GM19035 (cell line): ENCODE data around the gene TTC23.

Experiments used
- ATAC-seq: cut with Tn5 transposase; IDR thresholded peaks from one replicate; pipeline ENCODE4 v1.9.1; 2021; ENCODE audit not compliant: unreplicated experiment

TTC23 gene

DNA sequence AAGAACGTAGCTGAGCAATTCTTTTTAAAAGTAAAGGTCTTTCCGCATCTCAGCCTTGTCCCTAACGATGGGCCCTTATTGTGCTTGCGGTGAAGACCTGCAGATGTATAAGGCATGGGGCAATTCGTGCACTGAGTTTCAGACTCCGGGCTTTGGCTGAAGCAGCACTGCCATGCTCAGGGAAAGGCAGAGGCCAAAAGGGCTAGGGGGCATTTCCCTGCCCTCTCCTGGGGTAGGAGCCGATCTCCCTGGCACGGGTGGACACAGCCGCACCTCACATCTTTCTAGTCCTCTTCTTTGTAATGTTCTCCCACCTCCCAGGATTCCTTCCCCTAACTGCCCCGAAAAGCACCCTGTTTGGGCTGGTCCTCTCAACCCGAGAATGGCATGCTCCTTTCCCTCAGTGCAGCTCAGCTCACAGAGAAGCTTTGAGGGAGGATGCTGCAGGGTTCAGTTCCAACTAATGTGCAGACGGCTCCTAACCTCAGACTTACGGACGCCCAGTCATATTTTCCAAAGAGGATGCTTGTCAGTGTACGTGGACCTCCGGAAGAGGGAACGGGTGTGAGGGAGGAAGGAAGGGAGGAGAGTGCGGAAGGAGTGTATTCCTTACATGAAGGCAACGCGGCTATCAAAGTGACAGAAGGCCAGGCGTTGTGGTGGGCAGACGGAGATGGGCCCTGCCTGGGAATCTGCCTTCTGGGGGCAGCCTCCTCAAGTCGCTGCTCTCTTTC, 83.3 kb downstream of the TTC23 start:
- no peak for ATAC-seq

DNA sequence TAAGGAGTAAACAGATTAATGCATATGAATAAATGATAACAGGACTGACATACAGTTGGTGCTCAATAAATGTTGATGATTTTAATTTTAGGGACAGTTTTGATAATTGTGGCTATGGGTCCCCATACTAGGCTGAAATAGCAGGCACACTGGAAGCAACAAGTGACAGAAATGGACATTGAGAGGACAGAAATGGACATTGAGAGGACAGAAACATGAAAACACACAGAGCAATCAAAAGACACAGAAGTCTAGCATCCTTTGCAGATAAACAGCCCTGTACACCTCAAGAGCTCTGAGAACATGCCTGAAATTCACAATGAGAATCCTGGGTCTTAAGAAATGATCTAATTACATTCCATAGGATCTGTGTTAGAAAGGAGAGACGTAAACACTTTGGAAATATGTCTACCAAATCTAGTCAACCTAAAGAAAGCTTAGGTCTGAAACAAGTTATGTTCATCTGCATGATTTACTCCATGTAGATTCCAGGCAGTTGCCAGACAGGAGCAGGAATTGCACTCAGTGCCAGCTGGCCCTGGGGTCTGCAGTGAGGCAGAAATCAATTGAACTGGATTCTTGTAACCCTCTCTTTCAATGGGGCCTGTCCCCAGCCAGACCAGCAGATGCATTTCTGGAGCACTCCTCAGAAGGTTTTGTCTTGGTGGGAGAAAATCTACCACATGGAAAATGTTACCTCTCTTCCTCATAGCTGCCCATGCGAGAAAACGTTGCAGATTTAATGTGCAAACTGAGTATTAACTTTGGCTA, 84.2 kb downstream of the TTC23 start:
- no peak for ATAC-seq

DNA sequence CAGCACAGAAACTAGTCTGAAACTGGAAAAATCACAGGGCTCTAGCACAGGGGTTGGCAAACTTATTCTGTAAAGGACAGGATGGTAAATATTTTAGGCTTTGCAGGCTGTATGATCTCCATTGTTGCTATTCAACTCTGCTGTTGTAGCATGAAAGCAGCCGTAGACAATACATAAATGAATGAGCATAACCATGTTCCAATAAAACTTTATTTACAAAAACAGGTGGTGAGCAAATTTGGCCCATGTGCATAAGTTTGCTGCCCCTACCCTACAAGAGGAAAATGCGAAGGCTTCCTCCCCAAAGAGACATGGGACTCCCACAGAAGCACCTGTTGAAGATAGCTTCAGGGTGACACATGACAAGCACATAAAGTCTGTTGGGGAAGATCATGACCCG, 85.3 kb downstream of the TTC23 start:
- no peak for ATAC-seq

DNA sequence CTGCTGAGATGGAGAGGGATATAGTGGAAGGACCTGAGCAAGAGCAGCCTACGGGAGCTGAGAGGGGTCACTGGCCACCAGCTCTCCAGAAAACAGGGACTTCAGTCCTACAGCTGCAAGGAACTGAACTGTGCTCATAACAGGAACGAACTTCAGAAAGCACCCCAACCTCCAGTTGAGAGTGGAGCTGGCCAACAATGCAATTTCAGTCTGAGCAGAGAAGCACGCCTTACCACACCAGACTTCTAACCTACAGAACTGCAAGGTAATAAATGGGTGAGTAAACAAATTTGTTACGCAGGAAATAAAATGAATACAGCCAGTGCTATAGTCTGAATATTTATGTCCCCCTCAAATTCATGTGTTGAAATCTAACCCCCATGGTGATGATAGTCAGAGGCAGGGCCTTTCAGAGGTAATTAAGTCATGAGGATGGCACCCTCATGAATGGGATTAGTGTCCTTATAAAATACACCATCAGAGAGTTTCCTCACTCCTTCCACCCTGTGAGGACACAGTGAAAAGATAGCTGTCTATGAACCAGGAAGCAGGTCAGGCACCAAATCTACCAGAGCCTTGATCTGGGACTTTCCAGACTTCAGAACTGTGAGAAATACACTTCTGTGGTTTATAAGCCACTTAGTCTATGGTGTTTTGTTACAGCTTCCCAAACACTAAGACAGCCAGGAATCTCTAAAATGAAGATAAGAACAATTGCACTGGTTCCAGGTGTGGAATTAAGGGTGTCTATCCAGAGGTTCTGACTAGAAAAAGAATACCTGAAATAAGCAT, 85.9 kb downstream of the TTC23 start:
- ATAC-seq, result no peak

DNA sequence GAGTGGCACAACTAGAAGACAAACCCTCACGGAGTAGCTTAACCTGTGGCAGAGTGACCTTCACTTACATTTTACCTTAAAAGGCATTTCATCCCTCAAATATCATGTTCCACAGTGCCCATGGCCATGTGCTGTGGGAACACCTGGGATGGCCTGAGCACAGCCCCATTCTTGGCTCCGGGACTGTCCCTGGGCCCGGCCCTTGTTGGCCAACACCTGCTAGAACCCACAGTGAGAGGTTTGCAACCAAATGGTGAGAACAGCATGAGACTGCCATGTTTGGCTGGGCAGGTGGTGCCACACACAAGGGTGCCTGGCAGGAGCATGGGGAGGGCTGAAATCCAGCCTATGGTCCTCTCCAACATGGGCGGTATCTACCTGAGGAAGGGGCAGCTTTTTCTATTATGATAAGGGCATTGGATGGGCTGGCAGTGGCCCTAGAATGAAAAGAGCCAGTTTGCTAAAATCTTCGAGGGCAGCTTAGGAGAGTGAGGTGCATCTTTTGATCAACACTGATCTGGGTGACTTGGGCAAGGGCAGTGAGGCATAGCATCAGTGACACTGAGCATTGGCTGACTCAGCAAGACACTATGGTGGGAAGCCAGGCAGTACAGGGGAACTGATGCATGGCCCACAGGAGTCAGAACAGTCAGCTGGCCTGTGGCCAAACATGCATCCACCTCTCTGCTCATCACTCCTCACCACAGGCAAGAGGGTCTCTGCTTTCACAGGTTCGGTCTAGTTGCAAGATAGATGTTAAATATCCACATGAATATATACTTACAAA, 90.6 kb downstream of the TTC23 start:
- ATAC-seq, result no peak

DNA sequence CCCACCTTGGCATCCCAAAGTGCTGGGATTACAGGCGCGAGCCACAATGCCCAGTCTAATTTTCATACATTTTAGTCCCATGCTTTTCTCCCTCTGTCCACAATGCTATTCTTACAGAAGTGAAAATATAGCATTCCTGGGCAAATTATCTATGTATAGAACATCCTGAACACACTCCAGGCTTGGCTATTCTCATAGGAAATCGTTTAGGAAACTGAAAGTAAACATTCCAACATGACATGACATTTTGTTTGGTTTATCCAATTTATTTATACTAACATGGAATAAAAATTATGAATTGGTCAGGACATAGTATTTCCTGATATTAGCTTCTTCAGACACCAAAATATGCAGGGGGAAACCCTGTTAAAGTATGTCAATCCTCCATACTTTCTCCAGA, 91.9 kb downstream of the TTC23 start:
- ATAC-seq, result no peak

DNA sequence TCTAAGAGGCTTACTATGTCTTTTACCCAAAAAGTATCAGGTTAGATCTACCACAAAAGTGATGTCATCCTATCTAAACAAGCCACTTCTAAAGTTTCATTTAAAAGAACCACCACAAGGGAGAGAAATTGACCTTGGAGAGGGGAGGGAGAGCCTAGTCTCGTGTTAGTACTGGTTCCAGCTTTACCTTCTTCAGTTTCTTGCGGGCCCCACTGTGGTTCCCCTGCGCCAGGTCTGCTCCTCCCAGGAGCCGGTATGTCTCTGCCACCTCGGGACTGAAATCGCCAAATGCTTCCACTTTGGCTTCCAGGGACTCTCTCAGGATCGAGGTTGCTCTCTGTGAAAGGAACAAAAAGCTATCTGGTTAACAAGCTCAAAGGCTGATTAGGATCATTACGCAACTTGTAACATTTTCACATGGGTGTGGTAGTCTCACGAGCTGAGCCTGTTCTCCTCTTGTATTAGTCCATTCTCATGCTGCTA, 93.4 kb downstream of the TTC23 start:
- ATAC-seq, result no peak

DNA sequence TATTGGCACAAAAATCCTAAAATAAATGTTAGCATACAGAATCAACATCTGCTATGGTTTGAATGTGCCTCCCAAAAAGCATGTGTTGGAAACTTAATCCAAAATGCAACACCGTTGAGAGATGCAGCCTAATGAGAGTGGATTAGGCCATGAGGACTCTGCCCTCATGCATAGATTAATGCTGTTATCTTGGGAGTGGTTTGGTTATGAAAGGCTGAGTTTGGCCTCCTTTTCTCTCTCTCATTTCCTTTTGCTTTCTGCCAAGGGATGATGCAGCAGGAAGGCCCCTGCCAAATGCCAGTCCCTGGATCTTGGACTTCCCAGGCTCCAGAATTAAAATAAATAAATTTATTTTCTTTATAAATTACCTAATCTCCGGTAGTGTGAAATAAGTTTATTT, 95.1 kb downstream of the TTC23 start:
- no peak for ATAC-seq

DNA sequence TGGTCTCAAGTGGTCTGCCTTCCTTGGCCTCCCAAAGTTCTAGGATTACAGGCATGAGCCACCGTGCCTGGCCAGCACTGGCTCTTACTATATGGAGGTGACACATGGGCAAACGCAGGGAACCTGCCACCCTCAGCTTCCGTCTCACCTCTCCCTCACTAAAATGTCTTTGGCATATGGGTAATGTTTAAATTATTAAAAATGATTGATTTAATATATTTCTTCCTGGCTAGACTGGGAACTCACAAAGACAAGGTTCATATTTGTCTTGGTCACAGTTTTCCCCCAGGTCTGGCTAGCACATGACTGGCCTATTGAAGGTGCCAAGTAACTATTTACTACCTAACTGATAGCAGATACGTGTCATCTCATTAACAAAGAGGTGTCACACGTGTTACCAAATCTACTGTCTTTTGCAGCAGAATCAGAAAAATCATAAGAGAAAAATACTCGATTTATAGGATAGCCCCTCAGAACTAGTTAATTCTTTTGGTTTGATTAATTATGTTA, 96.3 kb downstream of the TTC23 start:
- ATAC-seq, result no peak

DNA sequence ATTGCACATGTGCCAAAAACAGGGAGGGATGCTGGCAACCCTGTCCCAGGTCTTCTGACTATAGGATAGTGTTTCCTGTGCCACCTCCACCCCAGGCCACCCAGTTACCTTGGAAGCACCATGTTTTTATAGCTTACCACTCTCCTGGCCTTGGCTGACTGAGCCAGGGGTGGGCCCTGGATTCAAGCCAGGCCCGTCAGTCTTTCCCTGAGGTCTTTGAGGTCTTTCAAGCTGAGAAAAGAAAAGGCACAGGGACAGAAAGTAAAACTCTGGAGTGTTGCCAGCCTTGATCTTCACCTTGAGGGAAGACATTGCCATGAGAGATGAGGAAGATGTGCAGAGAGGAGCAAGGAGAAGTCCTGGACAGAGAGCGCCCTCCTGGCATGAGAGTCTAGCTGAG, 98.2 kb downstream of the TTC23 start:
- ATAC-seq, result no peak

DNA sequence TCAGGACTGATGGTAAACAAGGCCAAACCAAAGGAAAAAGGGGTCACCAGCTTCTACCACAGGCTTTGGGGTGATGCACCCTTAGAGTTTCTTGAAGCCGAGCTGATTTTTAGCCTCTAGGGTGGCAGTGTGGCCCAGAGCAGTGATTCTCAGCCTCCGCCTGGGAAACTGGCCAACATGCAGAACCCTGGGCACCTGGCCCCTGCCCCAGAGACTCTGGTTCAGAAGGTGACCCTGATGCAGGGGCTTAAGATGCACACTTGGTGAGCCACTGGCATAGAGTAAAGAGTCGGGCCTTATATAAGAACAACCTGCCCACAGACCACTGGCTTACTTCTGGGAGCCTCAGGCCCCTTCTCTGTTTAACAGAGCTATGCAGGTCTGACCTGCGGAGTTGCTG, 100.0 kb downstream of the TTC23 start:
- no peak for ATAC-seq

DNA sequence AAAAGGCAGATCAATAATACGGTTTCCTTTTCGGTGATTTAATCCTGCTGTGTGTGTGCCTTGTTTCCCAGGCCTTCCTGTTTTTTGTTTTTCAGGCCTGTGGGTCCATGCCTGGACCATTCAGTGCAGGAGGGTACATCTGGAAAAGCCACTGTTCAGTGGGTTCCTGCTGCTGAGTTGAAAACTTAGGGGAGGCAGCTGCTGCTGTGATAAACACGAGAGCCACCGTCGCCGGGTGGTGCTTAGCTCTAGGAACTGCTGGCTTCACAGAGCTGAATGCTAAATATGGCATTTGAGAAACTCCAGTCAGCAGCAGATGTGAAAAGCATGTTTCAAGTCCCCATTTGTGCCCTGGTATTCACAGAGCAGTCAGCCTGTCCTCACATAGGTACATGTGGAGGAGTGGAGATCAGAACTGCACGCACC, 100.5 kb downstream of the TTC23 start:
- ATAC-seq, result no peak

DNA sequence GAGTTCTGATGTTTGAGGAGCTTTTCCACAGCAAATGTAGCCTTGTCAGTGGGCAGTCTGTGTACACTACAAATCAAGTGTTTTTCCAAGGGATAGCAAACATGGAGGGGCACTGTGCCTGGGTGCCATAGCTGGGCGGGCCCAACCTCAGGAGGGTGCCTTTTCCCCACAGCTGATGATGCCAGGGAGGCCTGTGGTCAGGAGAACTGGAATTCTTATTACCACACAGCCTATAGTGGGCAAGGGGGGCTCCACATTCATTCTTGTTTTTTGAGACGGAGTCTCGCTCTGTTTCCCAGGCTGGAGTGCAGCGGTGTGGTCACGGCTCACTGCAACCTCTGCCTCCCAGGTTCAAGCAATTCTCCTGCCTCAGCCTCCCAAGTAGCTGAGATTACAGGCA, 102.7 kb downstream of the TTC23 start:
- no peak for ATAC-seq

DNA sequence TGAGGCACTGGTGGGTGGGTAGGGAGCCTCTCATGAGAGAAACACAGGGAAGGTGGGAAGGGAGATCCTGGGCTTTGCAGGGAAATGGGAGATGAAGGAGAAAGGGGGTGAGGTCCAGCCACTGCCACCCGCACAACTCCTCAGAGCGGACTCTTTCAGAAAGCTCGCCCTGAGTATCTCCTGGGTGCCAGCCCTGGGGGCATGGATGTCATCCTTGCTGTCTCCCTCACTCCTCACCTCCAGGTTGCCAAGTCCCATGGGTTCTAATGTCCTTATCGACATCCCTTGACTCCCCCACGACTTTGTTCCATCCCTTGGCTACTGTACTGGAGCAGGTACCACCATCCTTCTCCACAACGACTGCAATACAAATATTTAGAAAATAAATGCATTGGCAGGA, 103.6 kb downstream of the TTC23 start:
- ATAC-seq, result no peak

DNA sequence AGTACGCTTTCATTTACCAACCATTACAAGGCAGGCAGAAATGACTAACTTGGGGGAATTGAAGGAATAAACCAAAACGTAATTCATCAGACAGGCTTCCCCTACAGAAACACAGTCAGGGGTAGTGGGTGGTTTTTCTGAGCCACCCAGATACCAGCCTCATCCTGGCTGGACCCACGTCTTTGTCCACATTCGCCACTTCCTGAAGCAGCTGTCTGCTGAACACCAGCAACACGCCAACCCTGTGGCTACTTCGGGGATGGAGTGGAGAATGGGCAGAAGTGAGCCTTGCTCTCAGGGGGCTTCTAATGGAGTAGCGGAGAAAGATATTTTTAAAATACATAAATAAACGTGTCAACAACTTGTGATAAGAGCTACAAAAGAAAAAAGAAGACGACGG, 104.4 kb downstream of the TTC23 start:
- ATAC-seq, result no peak

DNA sequence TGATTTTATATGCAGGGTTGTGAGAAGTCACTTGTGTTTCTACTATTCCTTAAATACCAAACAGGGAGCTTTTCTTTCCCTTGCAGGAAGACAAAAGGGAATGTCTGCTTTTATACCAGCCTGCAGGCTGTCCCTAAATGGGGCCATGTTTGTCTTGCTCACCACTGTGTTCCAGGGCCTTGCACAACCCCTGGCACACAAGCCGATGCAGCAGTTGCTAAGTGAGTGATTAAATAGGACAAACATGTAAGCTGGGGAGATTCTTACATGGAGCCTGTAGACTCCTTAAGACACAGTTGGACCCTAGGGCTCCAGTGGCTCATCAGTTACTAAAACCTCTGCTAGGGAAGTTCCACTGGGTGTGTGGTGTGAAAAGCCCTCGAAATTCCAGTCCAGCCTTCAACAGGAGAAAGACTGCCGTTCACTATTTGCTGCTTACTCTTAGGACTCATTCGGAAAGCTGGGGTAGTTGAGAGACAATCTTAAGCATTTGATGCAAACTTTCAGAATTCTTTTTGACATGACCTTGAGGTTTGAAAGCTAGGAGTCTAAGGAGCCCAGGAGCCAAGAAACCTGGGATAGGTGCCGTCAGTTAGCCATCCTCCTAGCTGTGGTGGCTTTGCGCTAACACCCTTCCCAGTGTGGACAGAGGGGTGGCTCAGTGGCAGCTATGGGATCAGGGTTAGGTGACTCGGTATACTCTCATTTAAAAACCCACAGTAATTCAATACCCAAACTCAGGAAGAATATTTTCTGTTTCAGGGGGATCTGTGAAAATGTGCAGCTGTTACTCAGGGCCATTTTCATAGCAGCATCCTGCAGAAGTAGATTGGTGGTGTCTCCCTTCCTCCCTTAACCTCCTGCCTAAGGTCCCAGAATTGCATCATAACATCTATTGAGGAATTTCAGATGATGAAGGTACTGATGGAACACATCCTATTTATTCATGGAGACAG, 105.4 kb downstream of the TTC23 start:
- ATAC-seq, result no peak

DNA sequence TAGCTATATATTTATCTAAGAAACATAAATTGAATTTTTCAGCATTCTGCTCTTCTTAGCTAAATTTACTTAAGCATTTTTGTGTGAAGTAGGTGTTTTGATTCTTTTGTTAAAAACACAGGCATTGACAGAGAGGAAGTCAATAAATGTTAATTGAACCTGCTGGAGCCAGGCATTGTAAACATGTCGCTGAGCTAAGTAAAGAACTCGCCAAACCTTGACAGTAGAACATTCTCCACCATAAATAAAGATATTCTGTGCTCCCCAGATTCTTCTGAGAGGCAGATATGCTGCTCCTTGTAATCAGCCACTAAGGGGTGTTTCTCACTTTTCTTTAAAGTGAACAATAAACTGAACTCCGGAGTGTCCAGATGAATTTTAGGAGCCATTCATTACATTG, 106.1 kb downstream of the TTC23 start:
- no peak for ATAC-seq

DNA sequence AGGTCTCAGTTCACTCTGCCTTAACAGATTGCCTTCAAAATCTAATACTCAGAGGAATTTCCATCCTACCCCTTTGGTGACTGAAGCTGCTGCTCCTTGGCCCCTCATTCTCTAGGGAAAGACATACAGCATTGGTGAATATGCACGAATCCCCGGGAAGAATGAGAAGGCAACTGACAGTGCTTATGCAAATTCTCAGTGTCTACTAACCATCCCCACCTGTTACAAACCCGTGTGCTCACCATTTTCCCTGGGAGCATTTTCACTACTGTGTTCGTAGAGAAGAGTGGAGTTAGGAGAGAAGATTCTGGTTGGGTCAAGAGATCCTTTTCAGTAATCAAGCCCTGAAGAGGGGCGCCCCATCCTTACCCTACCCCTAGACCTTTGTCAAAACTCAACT, 106.8 kb downstream of the TTC23 start:
- ATAC-seq, result no peak

DNA sequence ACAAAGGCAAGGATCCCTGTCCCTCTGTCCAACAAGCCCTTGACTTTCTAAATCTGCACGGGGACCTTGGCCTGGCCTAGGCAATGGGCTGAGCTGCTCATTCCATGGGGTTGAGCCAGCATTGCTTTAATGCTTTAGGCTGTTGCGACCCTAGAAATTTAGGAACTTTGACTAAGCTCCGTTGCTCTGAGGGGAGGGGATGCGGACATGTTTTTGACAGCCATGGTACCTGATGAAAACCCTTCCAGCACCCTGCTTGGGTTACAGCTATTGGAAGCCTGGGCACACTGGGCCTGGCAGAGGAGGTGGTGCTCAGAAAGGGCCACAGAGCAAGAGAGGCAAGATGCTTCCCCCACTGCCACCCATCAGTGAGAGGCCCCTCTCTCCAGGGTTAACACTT, 107.4 kb downstream of the TTC23 start:
- no peak for ATAC-seq

DNA sequence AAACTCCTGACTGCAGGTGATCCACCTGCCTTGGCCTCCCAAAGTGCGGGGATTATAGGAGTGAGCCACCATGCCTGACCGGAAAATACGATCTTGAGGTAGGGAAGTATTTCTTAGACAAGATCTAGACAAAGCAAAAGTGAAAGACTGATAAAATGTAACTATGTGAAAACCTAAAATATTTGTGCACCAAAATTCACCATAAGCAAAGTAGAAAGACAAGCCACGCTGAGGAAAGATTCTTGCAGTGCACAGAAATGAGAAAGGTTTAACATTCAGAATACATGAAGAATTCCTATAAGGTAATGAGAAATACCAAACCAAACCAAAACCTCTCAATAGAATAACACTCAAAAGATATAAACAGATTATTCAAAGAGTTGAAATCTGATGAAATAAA, 108.8 kb downstream of the TTC23 start:
- no peak for ATAC-seq
